ENCODE measurements around the gene DNAI1. TPM values are rescaled to one million over a fixed set of nuclear protein-coding genes. Genes with fewer than 3 reads are reported as not detected.

DNAI1 gene
- total RNA-seq = 1.3 TPM

GRCh38 chr9:34458013-34458958 is at the start of gene DNAI1, which contains the start of gene FAM219A:
DNAI1 (plus strand) TSS chr9:34458805; CDS start chr9:34459006, 201 bp downstream.
FAM219A (minus strand) TSS chr9:34458570; CDS start chr9:34458263, 307 bp downstream.

GRCh38 chr9:34522971-34523797 is 64.6 kb downstream of the DNAI1 start, which contains the start of gene ENHO:
ENHO (minus strand) TSS chr9:34522990; CDS start chr9:34521695, 1,295 bp downstream.

Small RNA genes within 50 kb of the gene (small RNA-seq; reads per million reads assigned to genes)
- gene RN7SKP24 (ENCODE audit: low replicate concordance) = not detected

Other genes starting within 250 kb of the DNAI1 start
- gene KIF24, start 129.5 kb upstream of the DNAI1 start, total RNA-seq = 5.6 TPM
- gene NUDT2, start 129.2 kb upstream of the DNAI1 start, total RNA-seq = 18.4 TPM
- gene MYORG, start 81.9 kb upstream of the DNAI1 start, total RNA-seq = 7.0 TPM
- gene FAM219A, start 235 bp upstream of the DNAI1 start, total RNA-seq = 8.3 TPM
- 0.41 TPM for gene ENHO, start 64.2 kb downstream of the DNAI1 start, total RNA-seq
- gene CNTFR, start 130.9 kb downstream of the DNAI1 start, total RNA-seq = 19.5 TPM
- 40.9 TPM for gene RPP25L, start 153.3 kb downstream of the DNAI1 start, total RNA-seq
- gene DCTN3, start 161.7 kb downstream of the DNAI1 start, total RNA-seq = 71.1 TPM
- gene ARID3C, start 170.3 kb downstream of the DNAI1 start, total RNA-seq = 0.12 TPM
- gene SIGMAR1, start 179.0 kb downstream of the DNAI1 start, total RNA-seq = 35.7 TPM
- 64.3 TPM for gene GALT, start 187.9 kb downstream of the DNAI1 start, total RNA-seq
- gene IL11RA, start 193.4 kb downstream of the DNAI1 start, total RNA-seq = 35.5 TPM
- not detected for gene CCL27, start 203.9 kb downstream of the DNAI1 start, total RNA-seq
- 0.41 TPM for gene CCL19, start 232.5 kb downstream of the DNAI1 start, total RNA-seq